ENCODE data around the gene HECA. TPM values are rescaled to one million over a fixed set of nuclear protein-coding genes. Genes with fewer than 3 reads are reported as not detected.

The HECA gene
- total and polyA plus RNA-seq, 2 of the 4 experiments (the other 2 are of a cell fraction) = 3.1 to 4.3 TPM

- no peak overlapping the region for H2BK5ac ChIP-seq (ENCODE audit: low read depth, low read length, poor library complexity, severe bottlenecking)
- 64% methylated on average over 2 of the region's 4 CpGs; no CpG with 5 or more reads in 1 of the 2 experiments for WGBS, 2 experiments (ENCODE audit: extremely low coverage in 2 of 2, insufficient read length in 1 of 2)
- no peak overlapping the region for H3K14ac ChIP-seq (replicated peaks; ENCODE audit: low read depth, low read length)
- H4K8ac ChIP-seq (ENCODE audit: low read depth in 2 of 2, low read length in 2 of 2) = no peak overlapping the region
- no peak overlapping the region for H4K91ac ChIP-seq (ENCODE audit: insufficient read depth, low read depth, low read length)
- CTCF ChIA-PET = no interaction called here
- POLR2A ChIA-PET (ENCODE audit: unreplicated experiment) = no interaction called here
- dilution Hi-C loops (cut with HindIII; ENCODE audit: low sequenced_read_pairs, unreplicated experiment) (no loop called here), intact Hi-C loops (cut with micrococcal nuclease) (no loop called here), in situ Hi-C loops (cut with MboI; ENCODE audit: low sequenced_read_pairs) (no loop called here)
- H2BK15ac ChIP-seq (ENCODE audit: low read depth, low read length) = no peak overlapping the region
- no peaks in the 10 kb centered on the region for H3K79me1 ChIP-seq (ENCODE audit: low read depth in 1 of 2, low read length in 2 of 2)
- ATAC-seq (ENCODE audit: low read depth) (no peak), DNase-seq (no peak)
- no peak overlapping the region for H3K23ac ChIP-seq (ENCODE audit: low read depth, low read length)
- H3K9me1 ChIP-seq (ENCODE audit: insufficient read depth, low read length) = no peaks in the 10 kb centered on the region
- H3K27ac ChIP-seq (ENCODE audit: insufficient read depth, low read length) = no peak overlapping the region
- no peak overlapping the region for H3K4me3 ChIP-seq (ENCODE audit: insufficient read depth, low read depth, low read length)
- H2BK120ac ChIP-seq (ENCODE audit: low read depth, low read length) = no peak overlapping the region
- TF ChIP-seq BHLHE40 (IDR thresholded peaks at IDR 0.05; ENCODE audit: low read depth, low read length) (no peak), RAD21 (IDR thresholded peaks at IDR 0.05; ENCODE audit: low read length) (no peak), CTCF (conservative IDR thresholded peaks at IDR 0.05; ENCODE audit: low read depth, low read length) (no peak), SMC3 (IDR thresholded peaks at IDR 0.05; ENCODE audit: low read depth, low read length) (no peak), MAZ (IDR thresholded peaks at IDR 0.05; ENCODE audit: borderline replicate concordance, low read depth, low read length) (no peak), CEBPB (IDR thresholded peaks at IDR 0.05; ENCODE audit: low read depth, low read length) (no peak), ELK1 (IDR thresholded peaks at IDR 0.05; ENCODE audit: borderline replicate concordance, low read depth, low read length) (no peak), MAFK (IDR thresholded peaks at IDR 0.05; ENCODE audit: low read depth, low read length) (peak; percentile 84)
- no TSS peak for BruUV-seq (replicated peaks)
- no peaks in the 10 kb centered on the region for H3K36me3 ChIP-seq (ENCODE audit: control insufficient read depth, insufficient read depth, low read length)
- H3K4ac ChIP-seq (ENCODE audit: low read depth, low read length) = no peak overlapping the region
- H2AK9ac ChIP-seq (replicated peaks; ENCODE audit: low read depth, low read length, poor library complexity) = no peak overlapping the region
- H3K4me1 ChIP-seq (ENCODE audit: control insufficient read depth, insufficient read depth, low read length) = no peaks in the 10 kb centered on the region
- no peaks in the 10 kb centered on the region for H4K20me1 ChIP-seq (ENCODE audit: insufficient read depth, low read length)
- no peak overlapping the region for H3K56ac ChIP-seq (ENCODE audit: extremely low read depth, insufficient read depth, low read length)
- H3K4me2 ChIP-seq (ENCODE audit: low read depth, low read length) = no peak overlapping the region
- no peak overlapping the region for H4K5ac ChIP-seq (ENCODE audit: low read depth, low read length)
- H2BK20ac ChIP-seq (ENCODE audit: low read depth, low read length) = no peak overlapping the region
- no peak overlapping the region for H3K18ac ChIP-seq (ENCODE audit: low read depth, low read length)
- no peak overlapping the region for H2AK5ac ChIP-seq (ENCODE audit: low read depth, low read length)
- H2AFZ ChIP-seq (replicated peaks; ENCODE audit: low read length, poor library complexity) = no peak overlapping the region
- peaks cover 5% of the 10 kb centered on the region; the same call in 1 of the 2 replicates for H3K9me3 ChIP-seq (ENCODE audit: control insufficient read depth, insufficient read depth, low read length)
- H3K9ac ChIP-seq (ENCODE audit: low read depth, low read length) = no peak overlapping the region
- peaks cover 9% of the 10 kb centered on the region for H3K27me3 ChIP-seq (ENCODE audit: control insufficient read depth, insufficient read depth, low read length)
Measured at GRCh38 chr6:139115989-139116758, 18.7 kb upstream of the HECA start.
